NB4 (cell line): Measurements from ENCODE around the gene LRRFIP2.

Experiments
- MYC ChIP-seq: IDR thresholded peaks from 2 replicates; pipeline ENCODE4 v1.6.1; 2011; ENCODE audit warnings: low read depth, low read length
- POLR2A ChIP-seq: IDR thresholded peaks from 2 replicates; pipeline ENCODE4 v1.6.1; 2011; ENCODE audit warnings: mild to moderate bottlenecking; ENCODE audit not compliant: insufficient read length; ENCODE audit errors: extremely low read depth
- TF ChIP-seq, protein P1 (sequence below): IDR thresholded peaks from one replicate; pipeline ENCODE4 v1.5.1; 2012; ENCODE audit warnings: low read depth, low read length

DNA sequence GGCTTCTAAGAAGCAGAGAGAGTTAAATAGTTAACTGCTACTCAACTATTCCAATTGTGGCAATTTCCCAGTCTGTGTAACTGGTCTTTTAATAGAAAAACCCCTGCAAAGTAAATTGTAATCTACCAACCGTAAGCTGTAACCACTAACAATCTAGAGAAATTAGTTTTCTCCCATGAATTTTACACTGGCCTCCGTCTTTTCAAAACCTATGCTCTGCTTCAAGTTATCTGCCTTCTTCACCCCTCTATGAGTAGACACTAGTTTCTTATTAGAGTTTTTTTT lies 42.6 kb downstream of the LRRFIP2 start:
- TF ChIP-seq, protein P1, sequence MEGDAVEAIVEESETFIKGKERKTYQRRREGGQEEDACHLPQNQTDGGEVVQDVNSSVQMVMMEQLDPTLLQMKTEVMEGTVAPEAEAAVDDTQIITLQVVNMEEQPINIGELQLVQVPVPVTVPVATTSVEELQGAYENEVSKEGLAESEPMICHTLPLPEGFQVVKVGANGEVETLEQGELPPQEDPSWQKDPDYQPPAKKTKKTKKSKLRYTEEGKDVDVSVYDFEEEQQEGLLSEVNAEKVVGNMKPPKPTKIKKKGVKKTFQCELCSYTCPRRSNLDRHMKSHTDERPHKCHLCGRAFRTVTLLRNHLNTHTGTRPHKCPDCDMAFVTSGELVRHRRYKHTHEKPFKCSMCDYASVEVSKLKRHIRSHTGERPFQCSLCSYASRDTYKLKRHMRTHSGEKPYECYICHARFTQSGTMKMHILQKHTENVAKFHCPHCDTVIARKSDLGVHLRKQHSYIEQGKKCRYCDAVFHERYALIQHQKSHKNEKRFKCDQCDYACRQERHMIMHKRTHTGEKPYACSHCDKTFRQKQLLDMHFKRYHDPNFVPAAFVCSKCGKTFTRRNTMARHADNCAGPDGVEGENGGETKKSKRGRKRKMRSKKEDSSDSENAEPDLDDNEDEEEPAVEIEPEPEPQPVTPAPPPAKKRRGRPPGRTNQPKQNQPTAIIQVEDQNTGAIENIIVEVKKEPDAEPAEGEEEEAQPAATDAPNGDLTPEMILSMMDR = no peak
- TF ChIP-seq POLR2A (no peak), MYC (no peak)
